Stimulated activated CD8-positive, alpha-beta memory T cell treated with anti-CD3 and anti-CD28 coated beads, Interleukin-2, amount 100 ng/mL, for 48 hours (primary cell): Measurements from ENCODE around the gene SPATA22.
A peak's percentile ranks its signal among the peaks of the same experiment; 100 is the strongest.
"Not testable (repeated sequence)": the region's sequence is repeated elsewhere in the genome, so short reads cannot be mapped to it uniquely, and the experiment has no call there.

Source experiments
- DNase-seq, 2 donors: peaks; one replicate each; pipeline ENCODE4 v3.0.0-alpha.2; 2020; ENCODE audit warnings: low read depth in 2 of 2

The SPATA22 gene

GRCh38 chr17:3474212-3474611, 2.6 kb upstream of the SPATA22 start:
- no peak for DNase-seq

GRCh38 chr17:3472137-3472536, 518 bp upstream of the SPATA22 start:
- no peak for DNase-seq

- DNase-seq: no peak
Measured at GRCh38 chr17:3469529-3469928, 2.1 kb downstream of the SPATA22 start.

GRCh38 chr17:3466355-3466754, 5.3 kb downstream of the SPATA22 start:
- not testable (repeated sequence) for DNase-seq

- no peak for DNase-seq
Measured at GRCh38 chr17:3448059-3448665, 23.5 kb downstream of the SPATA22 start.

- no peak for DNase-seq
Measured at GRCh38 chr17:3447625-3448024, 24.0 kb downstream of the SPATA22 start.

- DNase-seq: no peak
Measured at GRCh38 chr17:3440451-3440850, 31.2 kb downstream of the SPATA22 start.

GRCh38 chr17:3438368-3438767, 33.3 kb downstream of the SPATA22 start:
- DNase-seq: no peak

- DNase-seq: no peak
Measured at GRCh38 chr17:3433741-3434140, 37.9 kb downstream of the SPATA22 start, which contains the start of gene OR1E2. TSS of gene OR1E2 (minus strand) at chr17:3433841. CDS start at chr17:3433841, 0 bp downstream.

- peak in 1 of 2 donors; percentile 2 for DNase-seq
Measured at GRCh38 chr17:3433215-3433614, 38.4 kb downstream of the SPATA22 start.

- no peak for DNase-seq
Measured at GRCh38 chr17:3418222-3418621, 53.4 kb downstream of the SPATA22 start.

- no peak for DNase-seq
Measured at GRCh38 chr17:3415610-3416009, 56.0 kb downstream of the SPATA22 start.

GRCh38 chr17:3412216-3412615, 59.4 kb downstream of the SPATA22 start:
- DNase-seq: not testable (repeated sequence)

GRCh38 chr17:3411070-3411469, 60.5 kb downstream of the SPATA22 start, which contains the start of gene OR3A3:
TSS of gene OR3A3 (plus strand) at chr17:3411370.
- DNase-seq: no peak

GRCh38 chr17:3403856-3404255, 67.8 kb downstream of the SPATA22 start:
- DNase-seq: not testable (repeated sequence)

GRCh38 chr17:3401786-3402185, 69.8 kb downstream of the SPATA22 start:
- no peak for DNase-seq

GRCh38 chr17:3400055-3400454, 71.6 kb downstream of the SPATA22 start:
- DNase-seq: no peak

GRCh38 chr17:3398310-3398709, 73.3 kb downstream of the SPATA22 start, which contains the start of gene OR1E1:
TSS of gene OR1E1 (minus strand) at chr17:3398410. CDS start at chr17:3398410, 0 bp downstream.
- DNase-seq: no peak

- DNase-seq: not testable (repeated sequence)
Measured at GRCh38 chr17:3397801-3398200, 73.8 kb downstream of the SPATA22 start.
